IPS-18c (cell line): ENCODE data around the gene PROSER1.
"Not testable (repeated sequence)": the region's sequence is repeated elsewhere in the genome, so short reads cannot be mapped to it uniquely, and the experiment has no call there.

Experiments
- H3K4me3 ChIP-seq: 2 replicates; pipeline ENCODE4 v1.7.0; 2013; ENCODE audit warnings: low read depth, mild to moderate bottlenecking, low read length, moderate library complexity; ENCODE audit not compliant: insufficient read depth
- H3K9me3 ChIP-seq: one replicate; pipeline ENCODE4 v1.6.1; 2013; ENCODE audit warnings: mild to moderate bottlenecking, low read length, moderate library complexity; ENCODE audit not compliant: control insufficient read depth, insufficient read depth

Gene PROSER1

DNA sequence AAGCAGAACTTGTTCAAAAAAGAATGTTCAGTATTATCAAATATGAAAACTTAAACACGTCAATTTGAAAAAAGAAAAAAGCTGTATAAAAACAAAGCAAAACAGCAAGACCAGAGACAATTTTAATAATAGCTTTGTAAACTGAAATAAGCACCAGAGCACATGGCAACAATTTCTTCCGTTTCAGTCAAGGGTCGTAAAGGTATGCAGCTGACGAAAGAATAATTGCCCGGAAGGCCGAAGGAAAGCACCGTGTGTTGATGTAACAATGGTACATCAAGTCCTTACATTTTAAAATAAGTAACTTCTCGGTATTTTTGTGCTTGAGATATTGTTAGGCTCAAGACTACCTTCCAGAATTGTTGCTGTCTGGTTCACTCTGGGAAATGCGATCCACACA, 1.7 kb downstream of the PROSER1 start:
- peak overlapping the region; percentile 74 for H3K4me3 ChIP-seq
- no peaks in the 10 kb centered on the region for H3K9me3 ChIP-seq

DNA sequence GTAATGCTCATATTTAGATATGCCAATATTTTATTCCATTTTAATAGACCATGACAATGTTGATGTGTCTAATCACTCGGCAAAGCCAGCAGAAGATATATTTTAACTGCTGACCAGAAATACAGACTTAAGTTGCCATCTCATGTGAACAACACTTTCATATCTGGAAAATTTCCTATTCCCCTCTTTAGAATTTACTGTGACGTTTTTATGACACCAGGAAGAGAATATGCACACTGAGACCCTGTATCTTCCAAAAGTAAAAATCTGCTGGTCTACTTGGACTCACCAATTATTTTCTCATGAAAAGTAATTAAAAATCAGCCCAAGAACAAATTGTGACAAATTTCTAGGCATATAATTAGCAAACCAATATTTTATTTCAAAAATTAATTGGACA, 2.1 kb downstream of the PROSER1 start:
- peak overlapping the region; percentile 74; the same call in 1 of the 2 replicates for H3K4me3 ChIP-seq
- H3K9me3 ChIP-seq: no peaks in the 10 kb centered on the region

DNA sequence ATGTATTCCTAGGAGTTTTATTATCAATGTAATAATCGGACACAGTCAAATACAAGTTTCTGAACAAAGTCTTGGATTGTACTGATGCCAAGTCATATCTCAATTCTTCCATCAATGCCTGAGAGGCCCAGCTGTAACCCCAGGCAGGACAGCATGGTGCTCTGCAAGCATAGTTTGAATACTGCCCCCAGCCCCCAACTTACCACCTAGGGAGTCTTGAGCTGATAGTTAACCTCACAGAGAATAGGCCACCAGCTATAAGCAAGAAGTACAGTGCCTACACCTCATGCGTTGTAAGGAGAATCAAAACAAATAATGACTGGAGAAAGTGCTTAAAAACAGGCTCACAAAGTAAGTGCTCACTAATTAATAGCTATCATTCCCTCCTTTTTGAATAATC, 2.7 kb downstream of the PROSER1 start:
- Histone ChIP-seq H3K4me3 (no peak overlapping the region), H3K9me3 (no peaks in the 10 kb centered on the region)

DNA sequence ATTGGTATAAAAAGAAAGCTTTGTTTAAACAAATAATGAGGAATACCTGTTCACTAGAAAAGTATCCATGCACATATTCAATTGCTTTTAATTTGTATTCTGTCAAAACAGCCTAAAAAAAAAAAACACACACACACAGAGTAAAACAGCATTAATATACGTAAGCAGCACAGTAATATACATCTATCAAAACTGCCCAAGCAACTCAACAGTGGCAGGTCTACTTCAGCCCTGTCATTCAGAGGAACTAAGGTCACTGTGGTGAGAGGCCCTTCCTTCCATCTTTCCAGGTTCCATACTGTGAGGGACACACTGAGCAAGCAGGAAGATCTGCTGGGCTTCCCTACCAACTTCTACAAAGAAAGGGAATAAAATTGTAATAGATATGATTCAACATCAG, 3.8 kb downstream of the PROSER1 start:
- Histone ChIP-seq H3K9me3 (no peaks in the 10 kb centered on the region), H3K4me3 (no peak overlapping the region)

DNA sequence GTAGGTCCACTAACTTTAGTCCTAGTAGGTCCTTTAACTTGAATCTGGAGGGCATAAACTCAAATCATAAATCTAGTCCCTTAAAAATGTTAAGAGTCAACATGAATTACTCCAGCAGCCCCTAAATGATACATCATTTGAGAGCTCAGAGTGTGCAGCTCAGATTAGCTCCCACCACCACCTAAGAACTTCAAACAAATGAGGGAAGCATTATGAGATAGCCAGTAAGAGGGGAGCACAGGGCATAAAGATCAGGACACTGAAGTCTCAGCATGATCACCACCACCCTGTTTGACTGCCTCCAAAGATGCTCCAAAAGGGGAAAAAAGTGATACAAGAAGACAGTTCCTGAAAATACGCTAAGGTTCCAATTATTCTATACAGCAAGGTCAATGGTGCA, 5.7 kb downstream of the PROSER1 start:
- H3K4me3 ChIP-seq: no peak overlapping the region
- H3K9me3 ChIP-seq: no peaks in the 10 kb centered on the region

DNA sequence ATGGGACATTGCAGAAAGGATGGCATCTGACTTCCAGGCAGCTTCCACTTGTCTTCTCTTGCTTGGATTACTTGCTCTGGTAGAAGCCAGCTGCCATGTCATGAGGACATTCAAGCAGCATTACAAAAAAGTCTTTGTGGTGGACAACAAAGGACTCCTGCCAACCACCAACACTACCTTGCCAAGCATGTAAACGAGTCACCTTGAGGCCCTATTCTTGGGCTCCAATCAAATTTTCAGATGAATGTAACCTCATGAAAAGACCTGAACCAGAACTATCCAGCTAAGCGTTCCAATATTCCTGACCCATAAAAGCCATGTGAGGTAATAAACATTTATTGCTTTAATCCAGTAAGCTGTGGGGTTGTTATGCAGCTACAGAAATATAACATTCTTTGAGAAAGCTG, 12.5 kb downstream of the PROSER1 start:
- Histone ChIP-seq H3K9me3 (no peaks in the 10 kb centered on the region), H3K4me3 (no peak overlapping the region)

DNA sequence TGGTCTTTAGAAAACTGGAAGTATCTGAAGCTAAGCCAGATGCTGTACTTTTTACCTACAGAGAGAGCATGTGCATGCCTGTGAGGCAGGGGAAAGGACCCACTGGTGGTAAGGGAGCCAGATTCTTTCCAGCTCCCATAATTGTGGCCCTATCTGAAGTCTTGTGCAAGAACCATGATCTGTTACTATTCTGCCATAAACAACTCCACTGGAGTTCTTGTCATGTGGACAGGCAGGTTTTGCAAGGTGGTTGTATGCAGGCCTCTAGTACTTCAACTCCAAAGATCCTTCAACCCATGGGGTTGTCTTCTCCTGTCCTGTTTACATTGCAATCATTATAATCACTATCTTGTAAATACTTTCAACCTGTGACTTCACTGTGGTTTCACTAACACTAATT, 14.1 kb downstream of the PROSER1 start:
- Histone ChIP-seq H3K4me3 (no peak overlapping the region), H3K9me3 (no peaks in the 10 kb centered on the region)

DNA sequence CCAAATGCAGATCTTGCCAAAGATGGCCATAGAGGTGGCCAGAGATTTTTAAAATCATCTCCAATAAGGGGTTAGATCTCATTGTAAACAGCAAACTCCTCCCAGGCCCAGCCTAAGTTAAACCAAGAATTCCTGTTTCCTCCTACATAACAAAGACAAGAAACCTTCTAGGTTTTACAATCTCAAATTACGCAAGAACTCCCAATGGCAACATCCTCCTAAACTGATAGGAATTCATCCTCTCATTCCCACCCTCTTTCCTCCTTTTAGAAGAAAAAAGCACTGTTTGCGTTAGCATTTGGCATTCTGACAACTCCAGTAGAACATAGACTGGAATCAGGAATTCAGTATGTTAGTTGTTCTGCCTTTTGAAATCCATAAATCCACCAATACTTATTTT, 14.6 kb downstream of the PROSER1 start:
- H3K9me3 ChIP-seq: no peaks in the 10 kb centered on the region
- H3K4me3 ChIP-seq: no peak overlapping the region

DNA sequence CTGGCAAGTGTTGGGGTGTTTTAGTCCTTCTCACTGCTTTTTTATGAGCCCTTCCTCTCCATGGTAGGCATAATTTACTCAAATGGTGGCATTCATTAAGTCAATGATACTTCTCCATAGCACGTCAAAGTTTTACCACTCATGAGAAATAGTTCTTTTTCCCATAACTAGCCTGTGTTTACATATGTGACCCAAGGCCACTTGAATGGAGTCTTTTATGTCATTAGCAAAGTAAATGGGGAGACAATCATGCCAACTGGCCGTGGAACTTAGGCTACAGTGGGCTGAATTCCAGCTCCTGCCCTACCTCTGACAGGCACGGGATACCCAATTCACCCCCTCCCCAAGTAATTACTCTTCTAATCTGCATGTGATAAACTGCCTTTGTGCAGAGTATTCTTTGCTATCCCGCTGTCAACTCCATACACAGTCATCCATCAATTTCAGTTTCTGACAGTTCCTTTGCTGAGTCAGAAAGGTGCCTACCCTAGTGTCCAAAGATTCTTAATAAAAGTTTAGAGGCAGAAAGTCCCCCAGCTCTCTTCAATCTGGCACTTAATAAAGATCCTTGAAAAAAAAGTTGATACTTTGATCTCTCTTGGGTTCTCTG, 16.9 kb downstream of the PROSER1 start:
- peaks cover 2% of the 10 kb centered on the region for H3K9me3 ChIP-seq

DNA sequence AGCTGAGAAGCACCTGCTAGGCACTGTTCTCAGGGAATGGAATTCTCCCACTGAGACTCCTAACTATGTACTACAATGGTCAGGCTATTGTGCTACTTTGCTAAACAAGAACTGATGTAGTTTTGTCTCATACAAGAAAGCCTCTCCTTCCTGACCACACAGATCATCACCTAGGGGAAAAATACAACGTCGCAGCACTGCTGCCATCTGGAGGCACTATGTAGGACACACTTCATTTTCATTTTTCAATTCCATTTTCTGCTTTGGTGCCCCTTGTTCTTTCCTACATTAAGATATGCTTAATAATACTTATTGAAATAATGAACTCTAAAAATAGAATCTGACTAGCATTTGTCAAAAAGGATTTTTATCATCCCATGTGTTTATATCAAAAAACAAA, 21.1 kb downstream of the PROSER1 start:
- Histone ChIP-seq H3K9me3 (peaks cover 2% of the 10 kb centered on the region), H3K4me3 (no peak overlapping the region)

More for the DNA sequence above, 16.9 kb downstream of the PROSER1 start:
- no peak overlapping the region for H3K4me3 ChIP-seq

DNA sequence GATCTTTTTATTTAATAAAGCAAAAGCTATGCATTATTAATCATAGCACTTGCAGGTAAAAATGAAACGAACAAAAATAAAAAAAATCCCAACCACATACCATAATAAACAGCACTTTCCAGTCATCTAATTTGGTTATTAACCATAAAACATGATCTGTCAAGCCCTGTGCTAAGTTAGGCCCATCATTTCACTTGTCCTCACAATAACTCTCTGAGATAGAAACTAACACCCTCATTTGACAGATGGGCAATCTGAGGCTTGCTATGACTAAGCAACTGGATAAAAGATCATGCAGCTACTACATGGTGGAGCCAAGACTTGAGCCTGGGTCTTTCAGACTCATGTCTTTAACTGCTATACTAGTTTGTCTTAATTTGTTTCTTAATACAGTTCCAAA, 21.8 kb downstream of the PROSER1 start:
- Histone ChIP-seq H3K9me3 (peaks cover 2% of the 10 kb centered on the region), H3K4me3 (no peak overlapping the region)

DNA sequence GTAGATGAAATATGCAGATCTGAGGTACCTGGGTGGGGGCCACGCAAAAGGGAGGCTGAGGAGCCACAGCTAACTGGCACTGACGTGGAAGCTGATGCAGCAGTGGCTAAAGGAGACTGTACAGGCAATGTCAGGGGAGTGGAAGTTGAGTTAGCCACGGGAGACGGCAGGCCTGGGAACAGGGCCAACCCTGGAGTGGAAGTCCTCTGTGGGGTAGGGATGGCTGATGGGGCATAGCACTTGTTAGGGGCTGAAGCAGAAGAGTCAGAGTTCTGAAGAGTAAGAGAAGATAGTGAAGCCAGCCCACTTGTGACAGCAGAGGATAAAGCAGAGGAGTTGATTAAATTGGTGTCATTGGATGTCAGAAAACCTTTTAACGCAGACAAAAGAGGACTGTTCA, 24.4 kb downstream of the PROSER1 start:
- H3K4me3 ChIP-seq: no peak overlapping the region
- peaks cover 2% of the 10 kb centered on the region for H3K9me3 ChIP-seq

DNA sequence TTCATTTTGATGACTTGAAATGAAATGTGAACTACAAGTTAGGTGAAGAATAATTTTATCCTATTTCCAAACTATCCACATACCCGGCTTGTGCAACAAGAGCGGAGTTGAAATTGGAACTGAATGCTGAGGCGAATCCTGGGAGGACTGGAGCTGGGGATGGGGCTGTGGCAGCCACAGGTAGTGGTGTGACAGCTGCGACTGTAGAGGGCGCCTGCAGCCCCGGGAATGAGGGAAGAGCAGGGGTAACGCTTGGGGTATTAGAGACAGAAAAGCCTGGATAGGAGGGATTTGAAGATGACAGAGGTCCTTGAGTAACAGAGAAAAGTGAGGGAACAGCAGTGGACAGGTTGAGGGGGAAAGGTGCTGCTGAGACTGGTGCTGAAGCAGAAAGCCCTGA, 25.3 kb downstream of the PROSER1 start:
- Histone ChIP-seq H3K4me3 (no peak overlapping the region), H3K9me3 (peaks cover under 1% of the 10 kb centered on the region)

DNA sequence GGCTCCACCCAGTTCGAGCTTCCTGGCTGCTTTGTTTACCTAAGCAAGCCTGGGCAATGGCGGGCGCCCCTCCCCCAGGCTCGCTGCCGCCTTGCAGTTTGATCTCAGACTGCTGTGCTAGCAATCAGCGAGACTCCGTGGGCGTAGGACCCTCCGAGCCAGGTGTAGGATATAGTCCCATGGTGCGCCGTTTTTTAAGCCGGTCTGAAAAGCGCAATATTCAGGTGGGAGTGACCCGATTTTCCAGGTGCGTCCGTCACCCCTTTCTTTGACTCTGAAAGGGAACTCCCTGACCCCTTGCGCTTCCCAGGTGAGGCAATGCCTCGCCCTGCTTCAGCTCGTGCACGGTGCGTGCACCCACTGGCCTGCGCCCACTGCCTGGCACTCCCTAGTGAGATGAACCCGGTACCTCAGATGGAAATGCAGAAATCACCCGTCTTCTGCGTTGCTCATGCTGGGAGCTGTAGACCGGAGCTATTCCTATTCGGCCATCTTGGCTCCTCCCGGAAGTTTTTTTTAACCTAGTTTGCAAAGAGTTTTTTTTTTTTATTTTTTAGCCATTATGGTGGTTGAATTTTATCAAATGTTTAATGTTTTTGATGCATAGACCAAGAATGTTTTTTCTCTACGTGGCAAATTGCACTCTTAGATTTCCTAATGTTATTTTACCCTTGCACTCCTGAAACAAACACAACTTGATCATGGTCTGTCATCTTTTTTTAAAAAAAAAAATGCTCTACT, 31.3 kb downstream of the PROSER1 start:
- H3K9me3 ChIP-seq, H3K4me3 ChIP-seq: not testable (repeated sequence)

DNA sequence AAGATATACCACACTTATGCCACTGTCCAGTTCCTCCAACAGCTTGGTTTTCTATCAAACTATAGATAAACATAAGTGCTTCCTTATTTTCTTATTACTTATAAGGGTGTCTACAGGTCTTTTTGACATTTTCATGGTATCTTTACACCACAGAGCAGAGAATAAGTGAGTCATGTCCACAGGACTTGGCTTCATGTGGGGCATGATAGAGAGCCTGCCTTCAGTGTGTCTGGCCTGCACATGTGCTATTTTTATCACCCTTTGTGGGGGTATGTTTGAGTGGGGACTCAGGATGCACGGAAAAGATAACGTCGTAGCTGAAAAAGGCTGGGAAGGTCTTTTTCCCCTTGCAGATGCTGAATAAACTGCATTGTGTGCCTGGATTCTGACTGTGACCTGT, 39.1 kb downstream of the PROSER1 start:
- H3K9me3 ChIP-seq: no peaks in the 10 kb centered on the region
- H3K4me3 ChIP-seq: no peak overlapping the region

DNA sequence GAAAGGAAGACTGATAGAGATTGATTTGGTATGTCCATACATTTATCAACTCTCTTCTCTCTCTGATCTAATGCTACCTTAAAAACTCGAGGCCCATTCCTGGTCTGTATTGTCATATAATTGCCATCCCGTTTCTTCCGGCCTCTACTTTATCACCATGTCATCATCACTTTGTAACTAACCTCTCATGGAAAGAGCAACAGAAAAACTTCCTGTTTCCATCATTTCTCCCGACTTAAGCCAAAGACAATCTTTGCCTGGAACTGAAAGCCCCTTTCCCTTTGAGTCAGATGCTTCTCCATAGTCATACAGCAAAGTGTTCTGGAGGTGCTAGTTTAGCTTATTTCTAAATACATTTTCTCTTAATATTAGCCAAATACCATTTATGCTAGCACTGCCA, 44.5 kb downstream of the PROSER1 start:
- H3K9me3 ChIP-seq: no peaks in the 10 kb centered on the region
- no peak overlapping the region for H3K4me3 ChIP-seq

DNA sequence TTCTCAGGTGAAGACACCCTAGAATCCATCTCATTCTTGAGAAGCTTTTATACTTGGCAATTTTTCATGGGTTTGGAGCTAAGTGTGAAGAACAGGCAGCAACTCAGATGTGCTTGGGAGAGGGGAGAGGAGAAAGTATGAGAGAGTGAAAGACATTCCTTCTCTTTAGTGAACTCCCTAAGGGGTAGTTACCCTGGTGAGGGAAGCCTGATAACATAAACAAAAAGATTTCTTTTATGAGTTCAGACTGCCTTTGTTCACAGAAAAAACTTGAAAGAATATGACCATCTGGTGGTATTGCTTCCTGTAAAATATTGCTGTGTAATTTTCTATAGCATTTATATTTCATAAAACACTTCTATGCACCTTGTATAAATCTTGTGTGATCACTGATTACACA, 47.2 kb downstream of the PROSER1 start, which contains the start of gene STOML3:
TSS of gene STOML3 (minus strand) at position 139 of the 400 bp plus-strand sequence. CDS start at position 29, 110 bp downstream.
- H3K4me3 ChIP-seq: no peak within 1 kb of the TSS
- H3K9me3 ChIP-seq: no peaks in the 10 kb centered on the region

DNA sequence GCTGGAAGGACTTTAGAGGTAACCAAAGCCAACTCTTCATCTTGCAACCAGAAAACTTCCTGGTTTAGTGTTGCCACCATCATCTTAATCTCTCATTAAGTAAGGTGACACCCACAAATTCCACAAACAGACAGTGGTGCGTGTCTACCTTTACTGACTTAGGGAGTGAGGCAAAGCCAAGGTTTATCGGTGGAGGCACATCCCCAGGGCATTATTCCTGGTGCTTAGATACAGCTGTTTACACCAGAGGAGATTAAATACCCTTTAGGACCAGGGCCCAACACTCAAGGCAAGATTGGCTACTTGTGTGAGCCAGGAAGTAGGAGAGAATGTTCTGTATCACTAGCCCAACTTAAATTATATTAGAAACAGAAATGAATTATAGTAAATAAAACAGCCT, 56.8 kb downstream of the PROSER1 start:
- no peaks in the 10 kb centered on the region for H3K9me3 ChIP-seq
- H3K4me3 ChIP-seq: no peak overlapping the region

DNA sequence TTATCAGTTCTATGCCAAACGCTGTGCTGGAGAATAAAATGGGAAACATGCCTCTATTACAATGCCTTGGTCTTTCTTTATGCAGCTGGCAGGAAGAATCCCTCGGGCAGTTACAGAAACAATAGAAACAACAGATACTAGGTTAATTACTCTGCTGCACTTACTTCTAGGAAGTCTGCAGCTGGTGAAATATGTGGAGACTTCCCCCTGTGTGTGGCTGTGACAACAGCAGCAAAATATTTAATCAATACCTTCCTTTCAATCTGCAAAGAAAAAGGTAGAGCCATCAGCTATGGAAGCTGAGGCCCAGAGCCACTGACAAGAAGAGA, 57.2 kb downstream of the PROSER1 start:
- H3K4me3 ChIP-seq: no peak overlapping the region
- H3K9me3 ChIP-seq: no peaks in the 10 kb centered on the region
